Neural cell (in vitro differentiated cells): Measurements from ENCODE around the gene SMIM36.

Source experiments
- EP300 ChIP-seq: fragments of 450-650 bp; conservative IDR thresholded peaks from 2 replicates; pipeline ENCODE4 v1.6.1; 2014; ENCODE audit warnings: antibody characterized with exemption, mild to moderate bottlenecking, moderate library complexity; ENCODE audit not compliant: poor library complexity, severe bottlenecking
- EZH2 ChIP-seq: fragments of 200-600, 300-800 bp; shearing (Covaris generic), sonication (generic); IDR thresholded peaks from 2 replicates; pipeline ENCODE4 v1.6.1; 2014; ENCODE audit warnings: antibody characterized with exemption, low read length, borderline replicate concordance, mild to moderate bottlenecking; ENCODE audit not compliant: insufficient read depth, poor library complexity, severe bottlenecking
- MXI1 ChIP-seq: fragments of 450-650 bp; conservative IDR thresholded peaks from 2 replicates; pipeline ENCODE4 v1.6.1; 2014; ENCODE audit warnings: antibody characterized with exemption, mild to moderate bottlenecking; ENCODE audit not compliant: poor library complexity, severe bottlenecking
- POLR2AphosphoS5 ChIP-seq: IDR thresholded peaks from 2 replicates; pipeline ENCODE4 v1.6.1; 2012
- RAD21 ChIP-seq: fragments of 450-650 bp; conservative IDR thresholded peaks from 2 replicates; pipeline ENCODE4 v1.6.1; 2014; ENCODE audit warnings: antibody characterized with exemption, mild to moderate bottlenecking, moderate library complexity
- SMC3 ChIP-seq: fragments of 450-650 bp; conservative IDR thresholded peaks from 2 replicates; pipeline ENCODE4 v1.6.1; 2014; ENCODE audit warnings: antibody characterized with exemption, mild to moderate bottlenecking, moderate library complexity; ENCODE audit not compliant: poor library complexity
- TAF1 ChIP-seq: IDR thresholded peaks from 2 replicates; pipeline ENCODE4 v1.6.1; 2012; ENCODE audit warnings: low read depth
- TF ChIP-seq, protein P1 (sequence below): fragments of 450-650 bp; IDR thresholded peaks from 2 replicates; pipeline ENCODE4 v1.5.1; 2014; ENCODE audit warnings: antibody characterized with exemption, mild to moderate bottlenecking, moderate library complexity; ENCODE audit not compliant: poor library complexity, severe bottlenecking
- TF ChIP-seq, protein P2 (sequence below): IDR thresholded peaks from 2 replicates; pipeline ENCODE4 v1.6.1; 2012; ENCODE audit warnings: borderline replicate concordance

DNA sequence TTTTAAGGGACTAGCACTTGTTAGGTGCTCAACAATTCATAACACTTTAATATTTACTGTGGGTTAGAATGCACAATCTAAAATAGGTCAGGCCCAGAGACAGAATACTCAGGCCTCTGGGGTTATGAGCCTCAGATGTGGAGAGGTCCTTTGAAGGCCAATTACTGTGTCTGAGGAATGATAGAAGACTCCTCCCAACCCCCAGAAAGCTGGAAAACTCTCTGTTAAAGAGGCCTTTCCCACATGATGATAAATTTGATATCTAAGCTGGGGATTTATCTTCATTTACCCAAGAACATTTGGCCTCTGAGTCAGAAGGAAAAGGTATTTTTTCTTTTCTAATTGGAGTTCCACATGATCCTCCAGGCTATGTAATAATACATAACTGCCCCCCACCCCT, 48.5 kb downstream of the SMIM36 start:
- TF ChIP-seq EP300 (no peak), RAD21 (no peak), POLR2AphosphoS5 (no peak), TAF1 (no peak), EZH2 (no peak), SMC3 (no peak), MXI1 (no peak)
- TF ChIP-seq, protein P1, sequence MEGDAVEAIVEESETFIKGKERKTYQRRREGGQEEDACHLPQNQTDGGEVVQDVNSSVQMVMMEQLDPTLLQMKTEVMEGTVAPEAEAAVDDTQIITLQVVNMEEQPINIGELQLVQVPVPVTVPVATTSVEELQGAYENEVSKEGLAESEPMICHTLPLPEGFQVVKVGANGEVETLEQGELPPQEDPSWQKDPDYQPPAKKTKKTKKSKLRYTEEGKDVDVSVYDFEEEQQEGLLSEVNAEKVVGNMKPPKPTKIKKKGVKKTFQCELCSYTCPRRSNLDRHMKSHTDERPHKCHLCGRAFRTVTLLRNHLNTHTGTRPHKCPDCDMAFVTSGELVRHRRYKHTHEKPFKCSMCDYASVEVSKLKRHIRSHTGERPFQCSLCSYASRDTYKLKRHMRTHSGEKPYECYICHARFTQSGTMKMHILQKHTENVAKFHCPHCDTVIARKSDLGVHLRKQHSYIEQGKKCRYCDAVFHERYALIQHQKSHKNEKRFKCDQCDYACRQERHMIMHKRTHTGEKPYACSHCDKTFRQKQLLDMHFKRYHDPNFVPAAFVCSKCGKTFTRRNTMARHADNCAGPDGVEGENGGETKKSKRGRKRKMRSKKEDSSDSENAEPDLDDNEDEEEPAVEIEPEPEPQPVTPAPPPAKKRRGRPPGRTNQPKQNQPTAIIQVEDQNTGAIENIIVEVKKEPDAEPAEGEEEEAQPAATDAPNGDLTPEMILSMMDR: no peak
- TF ChIP-seq, protein P2, sequence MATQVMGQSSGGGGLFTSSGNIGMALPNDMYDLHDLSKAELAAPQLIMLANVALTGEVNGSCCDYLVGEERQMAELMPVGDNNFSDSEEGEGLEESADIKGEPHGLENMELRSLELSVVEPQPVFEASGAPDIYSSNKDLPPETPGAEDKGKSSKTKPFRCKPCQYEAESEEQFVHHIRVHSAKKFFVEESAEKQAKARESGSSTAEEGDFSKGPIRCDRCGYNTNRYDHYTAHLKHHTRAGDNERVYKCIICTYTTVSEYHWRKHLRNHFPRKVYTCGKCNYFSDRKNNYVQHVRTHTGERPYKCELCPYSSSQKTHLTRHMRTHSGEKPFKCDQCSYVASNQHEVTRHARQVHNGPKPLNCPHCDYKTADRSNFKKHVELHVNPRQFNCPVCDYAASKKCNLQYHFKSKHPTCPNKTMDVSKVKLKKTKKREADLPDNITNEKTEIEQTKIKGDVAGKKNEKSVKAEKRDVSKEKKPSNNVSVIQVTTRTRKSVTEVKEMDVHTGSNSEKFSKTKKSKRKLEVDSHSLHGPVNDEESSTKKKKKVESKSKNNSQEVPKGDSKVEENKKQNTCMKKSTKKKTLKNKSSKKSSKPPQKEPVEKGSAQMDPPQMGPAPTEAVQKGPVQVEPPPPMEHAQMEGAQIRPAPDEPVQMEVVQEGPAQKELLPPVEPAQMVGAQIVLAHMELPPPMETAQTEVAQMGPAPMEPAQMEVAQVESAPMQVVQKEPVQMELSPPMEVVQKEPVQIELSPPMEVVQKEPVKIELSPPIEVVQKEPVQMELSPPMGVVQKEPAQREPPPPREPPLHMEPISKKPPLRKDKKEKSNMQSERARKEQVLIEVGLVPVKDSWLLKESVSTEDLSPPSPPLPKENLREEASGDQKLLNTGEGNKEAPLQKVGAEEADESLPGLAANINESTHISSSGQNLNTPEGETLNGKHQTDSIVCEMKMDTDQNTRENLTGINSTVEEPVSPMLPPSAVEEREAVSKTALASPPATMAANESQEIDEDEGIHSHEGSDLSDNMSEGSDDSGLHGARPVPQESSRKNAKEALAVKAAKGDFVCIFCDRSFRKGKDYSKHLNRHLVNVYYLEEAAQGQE: no peak
